T47D (cell line): Measurements from ENCODE around the gene BOLA2B.
"Not testable (repeated sequence)": the region's sequence is repeated elsewhere in the genome, so short reads cannot be mapped to it uniquely, and the experiment has no call there.

Experiments used
- DNase-seq, 2 experiments: peaks; one replicate each; pipeline versions ENCODE4 v3.0.0 to v3.0.0-alpha.2; 2011 to 2012; ENCODE audit warnings: low read depth in 1 of 2, low spot score in 1 of 2
- in situ Hi-C: cut with HindIII; loops from 2 replicates; pipeline ENCODE4 v1.10.0; 2016; ENCODE audit warnings: low sequenced_read_pairs, low pct_unique_long_range_greater_than_20kb

The BOLA2B gene

GRCh38 chr16:30193615-30194014, at the start of gene BOLA2B, which contains the start of gene SLX1A:
Gene BOLA2B, minus strand, starts transcription at chr16:30193666. Its CDS starts 71 bp downstream, at chr16:30193595.
Gene SLX1A, plus strand, starts transcription at chr16:30193875. Its CDS starts 210 bp downstream, at chr16:30194085.
- DNase-seq, in situ Hi-C loops: not testable (repeated sequence)

GRCh38 chr16:30217082-30217481, 23.6 kb upstream of the BOLA2B start:
- in situ Hi-C loops, DNase-seq: not testable (repeated sequence)

- in situ Hi-C loops, DNase-seq: not testable (repeated sequence)
Measured at GRCh38 chr16:30211414-30211813, 17.9 kb upstream of the BOLA2B start.

- in situ Hi-C loops: not testable (repeated sequence)
Measured at GRCh38 chr16:30209032-30209431, 15.6 kb upstream of the BOLA2B start.

GRCh38 chr16:30207063-30207704, 13.7 kb upstream of the BOLA2B start:
- in situ Hi-C loops, DNase-seq: not testable (repeated sequence)

More at GRCh38 chr16:30209032-30209431, 15.6 kb upstream of the BOLA2B start:
- DNase-seq: not testable (repeated sequence)

GRCh38 chr16:30206252-30206651, 12.8 kb upstream of the BOLA2B start:
- in situ Hi-C loops, DNase-seq: not testable (repeated sequence)

- DNase-seq, in situ Hi-C loops: not testable (repeated sequence)
Measured at GRCh38 chr16:30205541-30206236, 12.2 kb upstream of the BOLA2B start.

GRCh38 chr16:30199608-30200343, 6.3 kb upstream of the BOLA2B start:
- in situ Hi-C loops, DNase-seq: not testable (repeated sequence)

- DNase-seq, in situ Hi-C loops: not testable (repeated sequence)
Measured at GRCh38 chr16:30199049-30199448, 5.6 kb upstream of the BOLA2B start, which contains the start of gene SULT1A3. Gene SULT1A3, plus strand, starts transcription at chr16:30199255. Its CDS starts 1,474 bp downstream, at chr16:30200729.

- in situ Hi-C loops, DNase-seq: not testable (repeated sequence)
Measured at GRCh38 chr16:30197001-30197400, 3.5 kb upstream of the BOLA2B start.

- in situ Hi-C loops: not testable (repeated sequence)
Measured at GRCh38 chr16:30194172-30194925, 883 bp upstream of the BOLA2B start.

GRCh38 chr16:30193098-30193497, 368 bp downstream of the BOLA2B start:
- DNase-seq, in situ Hi-C loops: not testable (repeated sequence)

More at GRCh38 chr16:30194172-30194925, 883 bp upstream of the BOLA2B start:
- not testable (repeated sequence) for DNase-seq

- in situ Hi-C loops, DNase-seq: not testable (repeated sequence)
Measured at GRCh38 chr16:30191158-30191557, 2.3 kb downstream of the BOLA2B start.
